ENCODE data around the gene KRT2.

KRT2 gene

GRCh38 chr12:52615912-52616311 lies 36.1 kb downstream of the KRT2 start:
- Histone ChIP-seq H2BK120ac (ENCODE audit: low read depth, low read length) (no peak overlapping the region), H2BK5ac (ENCODE audit: low read depth, low read length, poor library complexity, severe bottlenecking) (no peak overlapping the region), H3K4me2 (ENCODE audit: low read length, poor library complexity, severe bottlenecking) (no peak overlapping the region), H3K14ac (ENCODE audit: low read length in 2 of 2) (no peak overlapping the region), H3K18ac (ENCODE audit: low read depth in 1 of 2, low read length in 2 of 2) (no peak overlapping the region), H4K91ac (ENCODE audit: low read length) (no peak overlapping the region), H2AK5ac (ENCODE audit: low read length, severe bottlenecking) (no peak overlapping the region), H3K4me1 (ENCODE audit: control insufficient read depth, insufficient read depth, low read depth, low read length) (no peaks in the 10 kb centered on the region), H3K23ac (ENCODE audit: low read length in 2 of 2) (no peak overlapping the region), H2BK15ac (ENCODE audit: low read depth, poor library complexity, severe bottlenecking) (no peak overlapping the region), H2AFZ (ENCODE audit: low read depth, low read length) (no peak overlapping the region), H3K27ac (ENCODE audit: low read length, poor library complexity, severe bottlenecking) (no peak overlapping the region), H4K8ac (ENCODE audit: low read length) (no peak overlapping the region), H3K9ac (ENCODE audit: low read length) (no peak overlapping the region), H3K27me3 (ENCODE audit: control insufficient read depth in 1 of 2, insufficient read depth in 1 of 2, low read length in 2 of 2) (peaks cover 62 to 84% of the 10 kb centered on the region in 2 experiments), H3K9me3 (ENCODE audit: control insufficient read depth, low read length) (no peaks in the 10 kb centered on the region), H3K36me3 (ENCODE audit: control insufficient read depth in 1 of 2, insufficient read depth in 2 of 2, low read depth in 1 of 2, low read length in 2 of 2) (no peaks in the 10 kb centered on the region), H3K4ac (ENCODE audit: low read depth in 1 of 2, low read length in 2 of 2) (no peak overlapping the region), H3K79me1 (replicated peaks; ENCODE audit: low read length, poor library complexity, severe bottlenecking) (no peaks in the 10 kb centered on the region), H2BK12ac (ENCODE audit: low read length in 2 of 2) (no peak overlapping the region), H3K4me3 (ENCODE audit: insufficient read depth in 1 of 2, low read depth in 1 of 2, low read length in 2 of 2) (no peak overlapping the region)
- WGBS = 84% methylated on average over 9 of the region's 9 CpGs
- DNase-seq = no peak

GRCh38 chr12:52615208-52615868 lies 36.7 kb downstream of the KRT2 start:
- H3K4me3 ChIP-seq (ENCODE audit: insufficient read depth in 1 of 2, low read depth in 1 of 2, low read length in 2 of 2) = no peak overlapping the region

DNA sequence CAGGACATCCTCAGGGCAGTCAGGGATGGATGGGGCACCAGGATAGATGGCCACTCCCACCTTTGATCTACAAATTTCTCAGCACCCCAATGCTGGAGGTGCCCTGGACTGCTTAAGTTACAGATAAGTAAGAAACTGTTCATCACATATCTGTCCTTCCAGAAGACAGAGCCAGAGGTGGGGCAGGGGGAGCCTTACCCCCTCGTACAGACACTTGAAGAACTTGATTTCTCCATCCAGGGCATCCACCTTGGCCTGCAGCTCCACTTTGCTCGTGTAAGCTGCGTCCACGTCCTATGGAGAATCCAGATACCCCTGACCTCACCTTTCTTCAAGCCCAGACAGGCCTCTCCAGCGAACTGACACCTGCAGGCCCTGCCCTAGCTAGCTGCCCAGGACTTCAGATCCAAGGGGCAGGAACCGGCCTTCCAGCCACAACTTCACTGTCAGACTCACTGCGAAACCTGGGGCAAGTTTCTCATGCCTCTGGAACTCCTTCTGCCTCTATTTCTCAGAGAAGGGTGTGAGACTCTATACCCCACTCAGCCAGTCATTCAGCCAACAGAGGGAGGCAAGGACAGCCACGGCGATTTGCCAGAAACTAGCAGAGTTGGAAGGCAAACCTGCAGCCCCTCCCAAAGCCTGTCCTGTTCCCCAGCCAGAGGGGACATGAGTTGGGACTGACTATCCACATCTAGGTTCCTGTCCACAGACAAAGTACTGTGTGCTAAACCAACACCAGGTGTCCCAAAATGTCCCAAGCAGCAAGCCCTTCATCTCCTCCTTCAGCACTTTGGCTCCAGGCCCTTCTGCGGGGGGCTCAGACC lies 37.4 kb downstream of the KRT2 start:
- H2BK5ac ChIP-seq (ENCODE audit: low read depth, low read length, poor library complexity, severe bottlenecking) = no peak overlapping the region
- 67% methylated on average over 10 of the region's 10 CpGs for WGBS
- H3K4me1 ChIP-seq (ENCODE audit: control insufficient read depth, insufficient read depth, low read depth, low read length) = no peaks in the 10 kb centered on the region
- H3K4me3 ChIP-seq (ENCODE audit: insufficient read depth in 1 of 2, low read depth in 1 of 2, low read length in 2 of 2) = no peak overlapping the region
- no peak overlapping the region for H3K14ac ChIP-seq (ENCODE audit: low read length in 2 of 2)
- H2BK12ac ChIP-seq (ENCODE audit: low read length in 2 of 2) = no peak overlapping the region
- no peak overlapping the region for H3K18ac ChIP-seq (ENCODE audit: low read depth in 1 of 2, low read length in 2 of 2)
- H3K27ac ChIP-seq (ENCODE audit: low read length, poor library complexity, severe bottlenecking) = no peak overlapping the region
- no peak overlapping the region for H2BK15ac ChIP-seq (ENCODE audit: low read depth, poor library complexity, severe bottlenecking)
- H4K8ac ChIP-seq (ENCODE audit: low read length) = no peak overlapping the region
- no peak overlapping the region for H4K91ac ChIP-seq (ENCODE audit: low read length)
- no peak overlapping the region for H2BK120ac ChIP-seq (ENCODE audit: low read depth, low read length)
- no peak overlapping the region for H2AFZ ChIP-seq (ENCODE audit: low read depth, low read length)
- H3K9ac ChIP-seq (ENCODE audit: low read length) = no peak overlapping the region
- no peaks in the 10 kb centered on the region for H3K9me3 ChIP-seq (ENCODE audit: control insufficient read depth, low read length)
- no peaks in the 10 kb centered on the region for H3K79me1 ChIP-seq (replicated peaks; ENCODE audit: low read length, poor library complexity, severe bottlenecking)
- DNase-seq = no peak
- no peaks in the 10 kb centered on the region for H3K36me3 ChIP-seq (ENCODE audit: control insufficient read depth in 1 of 2, insufficient read depth in 2 of 2, low read depth in 1 of 2, low read length in 2 of 2)
- H3K23ac ChIP-seq (ENCODE audit: low read length in 2 of 2) = no peak overlapping the region
- H3K27me3 ChIP-seq (ENCODE audit: control insufficient read depth in 1 of 2, insufficient read depth in 1 of 2, low read length in 2 of 2) = peaks cover 57 to 85% of the 10 kb centered on the region in 2 experiments
- H2AK5ac ChIP-seq (ENCODE audit: low read length, severe bottlenecking) = no peak overlapping the region
- no peak overlapping the region for H3K4me2 ChIP-seq (ENCODE audit: low read length, poor library complexity, severe bottlenecking)
- H3K4ac ChIP-seq (ENCODE audit: low read depth in 1 of 2, low read length in 2 of 2) = no peak overlapping the region

More at GRCh38 chr12:52615208-52615868, 36.7 kb downstream of the KRT2 start:
- H3K79me1 ChIP-seq (replicated peaks; ENCODE audit: low read length, poor library complexity, severe bottlenecking) = no peaks in the 10 kb centered on the region
- H2BK15ac ChIP-seq (ENCODE audit: low read depth, poor library complexity, severe bottlenecking) = no peak overlapping the region
- no peaks in the 10 kb centered on the region for H3K4me1 ChIP-seq (ENCODE audit: control insufficient read depth, insufficient read depth, low read depth, low read length)
- no peak overlapping the region for H4K8ac ChIP-seq (ENCODE audit: low read length)
- H3K9me3 ChIP-seq (ENCODE audit: control insufficient read depth, low read length) = no peaks in the 10 kb centered on the region
- no peak for DNase-seq
- H4K91ac ChIP-seq (ENCODE audit: low read length) = no peak overlapping the region
- H3K9ac ChIP-seq (ENCODE audit: low read length) = no peak overlapping the region
- no peak overlapping the region for H2AFZ ChIP-seq (ENCODE audit: low read depth, low read length)
- no peak overlapping the region for H2AK5ac ChIP-seq (ENCODE audit: low read length, severe bottlenecking)
- H2BK5ac ChIP-seq (ENCODE audit: low read depth, low read length, poor library complexity, severe bottlenecking) = no peak overlapping the region
- no peak overlapping the region for H2BK120ac ChIP-seq (ENCODE audit: low read depth, low read length)
- 56% methylated on average over 3 of the region's 6 CpGs for WGBS
- H3K23ac ChIP-seq (ENCODE audit: low read length in 2 of 2) = no peak overlapping the region
- H3K18ac ChIP-seq (ENCODE audit: low read depth in 1 of 2, low read length in 2 of 2) = no peak overlapping the region
- peaks cover 59 to 84% of the 10 kb centered on the region in 2 experiments for H3K27me3 ChIP-seq (ENCODE audit: control insufficient read depth in 1 of 2, insufficient read depth in 1 of 2, low read length in 2 of 2)
- H3K4ac ChIP-seq (ENCODE audit: low read depth in 1 of 2, low read length in 2 of 2) = no peak overlapping the region
- no peak overlapping the region for H3K27ac ChIP-seq (ENCODE audit: low read length, poor library complexity, severe bottlenecking)
- no peak overlapping the region for H3K4me2 ChIP-seq (ENCODE audit: low read length, poor library complexity, severe bottlenecking)
- H3K36me3 ChIP-seq (ENCODE audit: control insufficient read depth in 1 of 2, insufficient read depth in 2 of 2, low read depth in 1 of 2, low read length in 2 of 2) = no peaks in the 10 kb centered on the region
- no peak overlapping the region for H2BK12ac ChIP-seq (ENCODE audit: low read length in 2 of 2)
- no peak overlapping the region for H3K14ac ChIP-seq (ENCODE audit: low read length in 2 of 2)

DNA sequence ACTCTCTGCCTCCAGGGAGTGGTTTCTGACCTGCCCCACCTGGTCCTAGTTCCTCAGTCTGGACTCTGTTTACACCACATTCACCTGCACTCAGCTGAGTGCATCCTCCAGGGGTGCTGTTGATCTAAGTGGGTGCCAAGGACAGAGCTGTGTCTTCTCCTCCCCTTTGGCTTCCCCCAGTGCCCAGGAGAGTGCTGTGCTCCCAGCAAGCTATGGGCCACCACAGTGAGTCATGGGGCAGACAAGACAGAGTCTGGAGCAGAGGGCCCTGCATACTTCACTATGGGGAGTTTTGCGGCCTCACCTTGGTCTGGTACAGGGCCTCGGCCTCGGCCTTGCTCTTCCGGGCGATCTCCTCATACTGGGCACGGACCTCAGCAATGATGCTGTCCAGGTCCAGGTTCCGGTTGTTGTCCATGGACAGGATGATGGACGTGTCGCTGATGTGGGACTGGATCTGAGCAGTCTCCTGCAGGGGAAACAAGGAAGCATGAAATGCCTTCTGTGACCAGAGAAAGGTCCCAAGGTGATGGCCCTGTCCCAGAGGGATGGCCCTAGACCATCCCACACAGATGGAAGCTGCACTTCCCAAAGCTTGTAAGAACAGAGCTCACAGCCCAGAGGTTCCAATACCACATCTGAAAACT lies 38.5 kb downstream of the KRT2 start:
- 90% methylated on average over 9 of the region's 9 CpGs for WGBS
- H3K4ac ChIP-seq (ENCODE audit: low read depth in 1 of 2, low read length in 2 of 2) = no peak overlapping the region
- H2BK12ac ChIP-seq (ENCODE audit: low read length in 2 of 2) = no peak overlapping the region

More for the DNA sequence above, 38.5 kb downstream of the KRT2 start:
- Histone ChIP-seq H4K91ac (ENCODE audit: low read length) (no peak overlapping the region), H3K27ac (ENCODE audit: low read length, poor library complexity, severe bottlenecking) (no peak overlapping the region), H3K14ac (ENCODE audit: low read length in 2 of 2) (no peak overlapping the region), H2BK5ac (ENCODE audit: low read depth, low read length, poor library complexity, severe bottlenecking) (no peak overlapping the region), H2AK5ac (ENCODE audit: low read length, severe bottlenecking) (no peak overlapping the region), H2AFZ (ENCODE audit: low read depth, low read length) (no peak overlapping the region), H4K8ac (ENCODE audit: low read length) (no peak overlapping the region), H3K9me3 (ENCODE audit: control insufficient read depth, low read length) (no peaks in the 10 kb centered on the region), H3K4me2 (ENCODE audit: low read length, poor library complexity, severe bottlenecking) (no peak overlapping the region), H2BK120ac (ENCODE audit: low read depth, low read length) (no peak overlapping the region), H3K27me3 (ENCODE audit: control insufficient read depth in 1 of 2, insufficient read depth in 1 of 2, low read length in 2 of 2) (peaks cover 66 to 86% of the 10 kb centered on the region in 2 experiments), H3K18ac (ENCODE audit: low read depth in 1 of 2, low read length in 2 of 2) (no peak overlapping the region), H3K36me3 (ENCODE audit: control insufficient read depth in 1 of 2, insufficient read depth in 2 of 2, low read depth in 1 of 2, low read length in 2 of 2) (no peaks in the 10 kb centered on the region), H3K79me1 (replicated peaks; ENCODE audit: low read length, poor library complexity, severe bottlenecking) (no peaks in the 10 kb centered on the region), H3K4me1 (ENCODE audit: control insufficient read depth, insufficient read depth, low read depth, low read length) (no peaks in the 10 kb centered on the region), H3K23ac (ENCODE audit: low read length in 2 of 2) (no peak overlapping the region), H3K9ac (ENCODE audit: low read length) (no peak overlapping the region), H3K4me3 (ENCODE audit: insufficient read depth in 1 of 2, low read depth in 1 of 2, low read length in 2 of 2) (no peak overlapping the region), H2BK15ac (ENCODE audit: low read depth, poor library complexity, severe bottlenecking) (no peak overlapping the region)
- no peak for DNase-seq

All from mesenchymal stem cell (in vitro differentiated cells and primary cell).